ENCODE results near the gene ITGAL.

GRCh38 chr16:30559690-30560089, 87.1 kb downstream of the ITGAL start:
- TF ChIP-seq POLR2A (IDR thresholded peaks at IDR 0.05) (no peak), CTCF (IDR thresholded peaks at IDR 0.05) (no peak)

All from adrenal gland (tissue), 5 donors.